ENCODE data around the gene SYMPK.
"Not testable (repeated sequence)": the region's sequence is repeated elsewhere in the genome, so short reads cannot be mapped to it uniquely, and the experiment has no call there.

DNA sequence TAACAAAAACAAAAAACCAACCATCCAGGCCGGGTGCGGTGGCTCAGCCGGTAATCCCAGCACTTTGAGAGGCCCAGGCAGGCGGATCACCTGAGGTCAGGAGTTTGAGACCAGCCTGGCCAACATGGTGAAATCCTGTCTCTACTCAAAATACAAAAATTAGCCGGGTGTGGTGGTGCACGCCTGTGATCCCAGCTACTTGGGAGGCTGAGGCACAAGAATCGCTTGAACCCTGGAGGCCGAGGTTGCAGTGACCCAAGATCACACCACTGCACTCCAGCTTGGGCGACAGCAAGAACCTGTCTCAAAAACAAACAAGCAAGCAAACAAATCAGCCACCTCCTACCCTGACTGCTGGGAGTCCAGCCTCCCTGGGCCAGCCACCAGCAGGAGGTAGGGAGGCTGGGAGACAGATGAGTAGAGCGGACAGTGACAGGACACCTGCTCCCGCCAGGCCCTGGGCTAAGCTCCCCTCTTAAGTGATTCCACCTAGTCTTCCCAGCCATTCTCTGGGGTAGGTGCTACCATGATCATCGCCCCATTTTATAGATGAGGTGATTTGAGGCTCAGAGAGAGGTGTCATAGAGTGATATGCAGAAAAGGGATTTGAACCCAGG is 33.1 kb upstream of the SYMPK start:
- TF ChIP-seq, protein P1, sequence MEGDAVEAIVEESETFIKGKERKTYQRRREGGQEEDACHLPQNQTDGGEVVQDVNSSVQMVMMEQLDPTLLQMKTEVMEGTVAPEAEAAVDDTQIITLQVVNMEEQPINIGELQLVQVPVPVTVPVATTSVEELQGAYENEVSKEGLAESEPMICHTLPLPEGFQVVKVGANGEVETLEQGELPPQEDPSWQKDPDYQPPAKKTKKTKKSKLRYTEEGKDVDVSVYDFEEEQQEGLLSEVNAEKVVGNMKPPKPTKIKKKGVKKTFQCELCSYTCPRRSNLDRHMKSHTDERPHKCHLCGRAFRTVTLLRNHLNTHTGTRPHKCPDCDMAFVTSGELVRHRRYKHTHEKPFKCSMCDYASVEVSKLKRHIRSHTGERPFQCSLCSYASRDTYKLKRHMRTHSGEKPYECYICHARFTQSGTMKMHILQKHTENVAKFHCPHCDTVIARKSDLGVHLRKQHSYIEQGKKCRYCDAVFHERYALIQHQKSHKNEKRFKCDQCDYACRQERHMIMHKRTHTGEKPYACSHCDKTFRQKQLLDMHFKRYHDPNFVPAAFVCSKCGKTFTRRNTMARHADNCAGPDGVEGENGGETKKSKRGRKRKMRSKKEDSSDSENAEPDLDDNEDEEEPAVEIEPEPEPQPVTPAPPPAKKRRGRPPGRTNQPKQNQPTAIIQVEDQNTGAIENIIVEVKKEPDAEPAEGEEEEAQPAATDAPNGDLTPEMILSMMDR (IDR thresholded peaks at IDR 0.05; ENCODE audit: low read depth, low read length, poor library complexity, severe bottlenecking): not testable (repeated sequence)
- TF ChIP-seq EZH2phosphoT487 (IDR thresholded peaks at IDR 0.05; ENCODE audit: borderline replicate concordance, low read length): not testable (repeated sequence)

Data from DOHH2 (cell line).